Body of pancreas (tissue), 4 donors: Measurements from ENCODE around the gene CTNND2. TPM values are rescaled to one million over a fixed set of nuclear protein-coding genes. Genes with fewer than 3 reads are reported as not detected.

ENCODE experiments used
- ATAC-seq: fragments of 150-250 bp; one replicate; pipeline ENCODE4 v1.9.1; 2016
- DNase-seq, 4 donors: peaks; one replicate each; pipeline ENCODE4 v3.0.0-alpha.2; 2019
- H3K27ac ChIP-seq, 4 donors: fragments of 200-600 bp; sonication (generic); 1 replicate in 3 of 4; 2 replicates in 1 of 4; pipeline versions ENCODE4 v1.5.1 to v1.6.1; 2016 to 2019; ENCODE audit warnings: mild to moderate bottlenecking in 1 of 4, mixed read lengths in 1 of 4, moderate library complexity in 1 of 4
- H3K27me3 ChIP-seq, 2 donors: fragments of 200-600 bp; sonication (generic); one replicate each; pipeline ENCODE4 v1.6.0; 2016; ENCODE audit warnings: mild to moderate bottlenecking in 1 of 2
- H3K36me3 ChIP-seq, 2 donors: fragments of 200-600 bp; sonication (generic); replicated peaks in 1 of 2; 2 replicates each; pipeline ENCODE4 v1.5.1; 2016; ENCODE audit warnings: low read depth in 2 of 2; ENCODE audit not compliant: insufficient read depth in 1 of 2
- H3K4me1 ChIP-seq: fragments of 200-600 bp; sonication (generic); one replicate; pipeline ENCODE4 v1.6.0; 2016
- H3K4me3 ChIP-seq, 2 donors: fragments of 200-600 bp; sonication (generic); 1 replicate in 1 of 2; 2 replicates in 1 of 2; pipeline ENCODE4 v1.5.1; 2016 to 2019
- H3K9me3 ChIP-seq, 3 donors: fragments of 200-600 bp; sonication (generic); 1 replicate in 2 of 3; 2 replicates in 1 of 3; pipeline ENCODE4 v1.5.1; 2016
- CTCF ChIP-seq, 7 experiments: fragments of 450-650 bp in 4 of 7; fragments of 200-600 bp in 3 of 7; sonication (generic) in 3 of 7; IDR thresholded peaks; one replicate each; pipeline ENCODE4 v1.5.1; 2016 to 2019; ENCODE audit warnings: antibody characterized with exemption in 7 of 7
- POLR2A ChIP-seq, 3 donors: fragments of 450-650 bp; IDR thresholded peaks; one replicate each; pipeline ENCODE4 v1.6.1; 2016; ENCODE audit warnings: antibody characterized with exemption in 3 of 3, mild to moderate bottlenecking in 2 of 3
- WGBS, 2 donors: methylation state at CpG; one replicate each; pipeline ENCODE4 v1.1.5; 2017; 5-methylcytosine and 5-hydroxymethylcytosine counted together
- intact Hi-C: fragments of 100-400 bp; cut with DNase I; formaldehyde crosslinking; loops from one replicate; pipeline ENCODE4 v1.15.1; 2023
- total RNA-seq, 2 donors: library from RNA; depleted of rRNA; stranded (reverse); fragments of >200 nt; gene quantifications; one replicate each; pipeline ENCODE4 v1.1.0, GENCODE V29; 2016

Gene CTNND2
- total RNA-seq, 2 donors from 2014 or later = 21.0 to 82.4 TPM

GRCh38 chr5:11056560-11056959 lies 847.7 kb downstream of the CTNND2 start:
- Histone ChIP-seq H3K4me1 (no peaks in the 10 kb centered on the region), H3K36me3 (no peaks in the 10 kb centered on the region), H3K27me3 (no peaks in the 10 kb centered on the region), H3K9me3 (no peaks in the 10 kb centered on the region), H3K4me3 (no peak overlapping the region), H3K27ac (no peak overlapping the region)
- TF ChIP-seq CTCF (IDR thresholded peaks at IDR 0.05) (no peak), POLR2A (IDR thresholded peaks at IDR 0.05) (no peak)
- 88 to 97% methylated on average over 2 of the region's 2 CpGs for WGBS, 2 donors
- DNase-seq (no peak), ATAC-seq (no peak)
- intact Hi-C loops = no loop called here

- 86 to 94% methylated on average over 3 of the region's 3 CpGs for WGBS, 2 donors
- no peaks in the 10 kb centered on the region for H3K9me3 ChIP-seq
- no peaks in the 10 kb centered on the region for H3K4me1 ChIP-seq
- ATAC-seq (no peak), DNase-seq (no peak)
- intact Hi-C loops = no loop called here
- H3K4me3 ChIP-seq = no peak overlapping the region
- TF ChIP-seq CTCF (IDR thresholded peaks at IDR 0.05) (no peak), POLR2A (IDR thresholded peaks at IDR 0.05) (no peak)
- H3K27ac ChIP-seq = no peak overlapping the region
- no peaks in the 10 kb centered on the region for H3K27me3 ChIP-seq
- H3K36me3 ChIP-seq = no peaks in the 10 kb centered on the region
Measured at GRCh38 chr5:11054014-11054413, 850.2 kb downstream of the CTNND2 start.

- intact Hi-C loops = no loop called here
- ATAC-seq (no peak), DNase-seq (no peak)
- TF ChIP-seq CTCF (IDR thresholded peaks at IDR 0.05) = no peak
- TF ChIP-seq POLR2A (IDR thresholded peaks at IDR 0.05) = no peak
- no peak overlapping the region for H3K27ac ChIP-seq
- H3K4me3 ChIP-seq = no peak overlapping the region
- no peaks in the 10 kb centered on the region for H3K4me1 ChIP-seq
- no peaks in the 10 kb centered on the region for H3K27me3 ChIP-seq
- H3K9me3 ChIP-seq = no peaks in the 10 kb centered on the region
- no peaks in the 10 kb centered on the region for H3K36me3 ChIP-seq
Measured at GRCh38 chr5:11052871-11053270, 851.4 kb downstream of the CTNND2 start.

GRCh38 chr5:11050596-11051304 lies 853.5 kb downstream of the CTNND2 start:
- H3K4me3 ChIP-seq = no peak overlapping the region
- H3K36me3 ChIP-seq = no peaks in the 10 kb centered on the region
- intact Hi-C loops = no loop called here

More at GRCh38 chr5:11050596-11051304, 853.5 kb downstream of the CTNND2 start:
- Histone ChIP-seq H3K4me1 (no peaks in the 10 kb centered on the region), H3K27me3 (no peaks in the 10 kb centered on the region), H3K27ac (no peak overlapping the region), H3K9me3 (no peaks in the 10 kb centered on the region)
- ATAC-seq (no peak), DNase-seq (no peak)
- WGBS, 2 donors = 81 to 87% methylated on average over 3 of the region's 3 CpGs
- TF ChIP-seq POLR2A (IDR thresholded peaks at IDR 0.05) = no peak
- no peak for TF ChIP-seq CTCF (IDR thresholded peaks at IDR 0.05)
